ENCODE data around the gene NANOG. TPM values are rescaled to one million over a fixed set of nuclear protein-coding genes. Genes with fewer than 3 reads are reported as not detected.
A peak's percentile ranks its signal among the peaks of the same experiment; 100 is the strongest.

The NANOG gene
- total and polyA plus RNA-seq, 2 of the 8 experiments (the other 6 are each of a cell fraction or from before 2014, with no cell fraction given): 53.7 to 231 TPM

GRCh38 chr12:7750350-7750749 is 38.9 kb upstream of the NANOG start:
- 83% methylated on average over 6 of the region's 6 CpGs; no CpG with 5 or more reads in 1 of the 2 experiments for WGBS, 2 experiments (ENCODE audit: extremely low coverage in 1 of 2, insufficient coverage in 1 of 2, insufficient read length in 1 of 2, insufficient replicate concordance in 2 of 2, low coverage in 1 of 2, low lambda C conversion rate in 2 of 2, missing lambda C conversion rate in 1 of 2)
- H4K5ac ChIP-seq (ENCODE audit: insufficient read length, low read depth, low read length): no peak overlapping the region
- H4K91ac ChIP-seq (replicated peaks; ENCODE audit: insufficient read length, low read length): no peak overlapping the region
- no peak overlapping the region for H3K4ac ChIP-seq (replicated peaks; ENCODE audit: insufficient read length, low read depth, low read length)
- H2BK120ac ChIP-seq (replicated peaks; ENCODE audit: low read depth, low read length): no peak overlapping the region
- H3K14ac ChIP-seq (ENCODE audit: insufficient read length): no peak overlapping the region
- H2BK20ac ChIP-seq (ENCODE audit: low read length): 0 out of 2 replicates have a peak overlapping the region, but pooled peaks have one; percentile 23
- no peak for DNase-seq (ENCODE audit: low read depth in 1 of 2, low spot score in 2 of 2)
- H3K9me3 ChIP-seq (ENCODE audit: insufficient read depth in 2 of 2, low read depth in 1 of 2, low read length in 1 of 2): peaks cover 0 to 3% of the 10 kb centered on the region in 2 experiments; a peak in 1 of 4 replicates
- H4K20me1 ChIP-seq (replicated peaks in 1 of 2; ENCODE audit: control insufficient read depth in 1 of 2, insufficient read depth in 2 of 2, low read length in 2 of 2): no peaks in the 10 kb centered on the region
- no peaks in the 10 kb centered on the region for H3K79me2 ChIP-seq (ENCODE audit: control insufficient read depth in 1 of 2, insufficient read depth in 2 of 2, low read length in 2 of 2)
- H3K36me3 ChIP-seq (ENCODE audit: control insufficient read depth in 2 of 4, insufficient read depth in 4 of 4, low read length in 3 of 4): no peaks in the 10 kb centered on the region
- no peak overlapping the region; the same call in 1 of the 2 replicates for H2BK5ac ChIP-seq (ENCODE audit: low read depth, low read length)
- ChIA-PET POLR2A (ENCODE audit: partially characterized antibody) (interaction anchor here (0.9 to 1.5 kb wide), 3 partner anchors 9 to 49 kb away, joined by 3 to 4 read pairs (median 4); no protein-coding TSS in a partner anchor), CTCF (ENCODE audit: partially characterized antibody) (interaction anchor here (0.6 to 3.1 kb wide), 5 partner anchors 29 to 972 kb away, joined by 3 to 10 read pairs (median 3); no protein-coding TSS in a partner anchor)
- peaks cover 0 to 3% (median 0%) of the 10 kb centered on the region in 4 experiments; a peak in 1 of 7 replicates for H3K4me1 ChIP-seq (replicated peaks in 1 of 4; ENCODE audit: control insufficient read depth in 3 of 4, insufficient read depth in 4 of 4, low read length in 3 of 4)
- H3K79me1 ChIP-seq (ENCODE audit: low read depth, low read length): no peaks in the 10 kb centered on the region
- no peak overlapping the region for H3K23ac ChIP-seq (ENCODE audit: insufficient read length)
- 0 out of 2 replicates have a peak overlapping the region, but pooled peaks have one; percentile 12 for H2BK15ac ChIP-seq (ENCODE audit: low read length)
- FAIRE-seq: peak; percentile 32
- H4K8ac ChIP-seq (ENCODE audit: extremely low read depth, insufficient read depth, low read length): no peak overlapping the region
- H2AFZ ChIP-seq (ENCODE audit: low read length): no peak overlapping the region
- no peaks in the 10 kb centered on the region for H3K23me2 ChIP-seq (ENCODE audit: low read depth, low read length)
- no peak overlapping the region for H3K9ac ChIP-seq (replicated peaks in 1 of 4; ENCODE audit: extremely low read depth in 1 of 4, low read depth in 3 of 4, low read length in 3 of 4)
- H2BK12ac ChIP-seq (ENCODE audit: low read depth, low read length): peak overlapping the region; percentile 75; the same call in 1 of the 2 replicates
- no peak overlapping the region for H3K18ac ChIP-seq (ENCODE audit: extremely low read depth, low read length)
- no peaks in the 10 kb centered on the region for H3K27me3 ChIP-seq (replicated peaks in 1 of 4; ENCODE audit: control insufficient read depth in 3 of 4, extremely low read depth in 1 of 4, insufficient read depth in 3 of 4, low read length in 3 of 4)
- H3K56ac ChIP-seq (replicated peaks; ENCODE audit: insufficient read length, low read depth, low read length): no peak overlapping the region
- H3K4me2 ChIP-seq (ENCODE audit: insufficient read depth in 1 of 2, low read depth in 2 of 2, low read length in 2 of 2): no peak overlapping the region
- no peak overlapping the region for H3K4me3 ChIP-seq (ENCODE audit: extremely low read depth in 1 of 4, insufficient read depth in 2 of 4, low read depth in 3 of 4, low read length in 4 of 4)
- H2AK5ac ChIP-seq (ENCODE audit: low read depth, low read length): peak overlapping the region; percentile 11; the same call in 1 of the 2 replicates
- no peak overlapping the region for H3K27ac ChIP-seq (ENCODE audit: low read depth, low read length)
- no peak for TF ChIP-seq TEAD4 (IDR thresholded peaks at IDR 0.05; ENCODE audit: low read depth, low read length)
- no peak for TF ChIP-seq CREB1 (IDR thresholded peaks at IDR 0.05)
- no peak for TF ChIP-seq RNF2 (IDR thresholded peaks at IDR 0.05; ENCODE audit: borderline replicate concordance, low read depth, low read length, missing control alignments, poor library complexity, severe bottlenecking)
- TF ChIP-seq ATF3 (IDR thresholded peaks at IDR 0.05; ENCODE audit: insufficient read depth, low read depth, low read length): no peak
- TF ChIP-seq JUN (IDR thresholded peaks at IDR 0.05; ENCODE audit: low read depth, low read length): no peak
- no peak for TF ChIP-seq CBX5 (IDR thresholded peaks at IDR 0.05; ENCODE audit: low read depth, low read length)
- no peak for TF ChIP-seq EZH2 (IDR thresholded peaks at IDR 0.05; ENCODE audit: low read depth, low read length, severe bottlenecking)
- no peak for TF ChIP-seq SIRT6 (IDR thresholded peaks at IDR 0.05; ENCODE audit: low read length)
- TF ChIP-seq YY1 (IDR thresholded peaks at IDR 0.05; ENCODE audit: low read depth, low read length): no peak
- TF ChIP-seq ASH2L (IDR thresholded peaks at IDR 0.05; ENCODE audit: low read length): no peak
- TF ChIP-seq MAX (IDR thresholded peaks at IDR 0.05): no peak

All from H1 (cell line).